Large intestine (tissue), 3 donors: ENCODE data around the gene NRXN2. TPM values are rescaled to one million over a fixed set of nuclear protein-coding genes. Genes with fewer than 3 reads are reported as not detected.

Source experiments
- DNase-seq, 2 donors: peaks; one replicate each; pipeline versions ENCODE4 v3.0.0 to v3.0.0-alpha.2; 2013
- H3K27ac ChIP-seq: one replicate; pipeline ENCODE4 v1.5.1; 2013; ENCODE audit warnings: low read length
- H3K27me3 ChIP-seq: 2 replicates; pipeline ENCODE4 v1.6.1; 2013; ENCODE audit warnings: low read length; ENCODE audit not compliant: control insufficient read depth, insufficient read depth
- H3K36me3 ChIP-seq: 2 replicates; pipeline ENCODE4 v1.6.1; 2013; ENCODE audit warnings: low read length; ENCODE audit not compliant: control insufficient read depth, insufficient read depth
- H3K4me1 ChIP-seq: one replicate; pipeline ENCODE4 v1.6.1; 2013; ENCODE audit warnings: low read length; ENCODE audit not compliant: control insufficient read depth, insufficient read depth
- H3K4me3 ChIP-seq: one replicate; pipeline ENCODE4 v1.5.1; 2013; ENCODE audit warnings: low read length
- H3K9me3 ChIP-seq: one replicate; pipeline ENCODE4 v1.6.1; 2013; ENCODE audit warnings: mild to moderate bottlenecking, low read depth, low read length, moderate library complexity; ENCODE audit not compliant: control insufficient read depth
- WGBS: methylation state at CpG from one replicate; pipeline ENCODE4 v1.1.5; 2013; ENCODE audit warnings: low lambda C conversion rate; ENCODE audit not compliant: insufficient coverage; 5-methylcytosine and 5-hydroxymethylcytosine counted together
- polyA plus RNA-seq: library from polyadenylated mRNA; unstranded; fragments of 120-200 nt; gene quantifications from one replicate; pipeline ENCODE4 v1.2.1, GENCODE V29; 2013

Gene NRXN2
- polyA plus RNA-seq, 1 donor = 13.8 TPM

- Histone ChIP-seq H3K27me3 (peaks cover 60% of the 10 kb centered on the region), H3K27ac (no peak overlapping the region), H3K4me1 (peaks cover 28% of the 10 kb centered on the region), H3K36me3 (no peaks in the 10 kb centered on the region), H3K9me3 (peaks cover 4% of the 10 kb centered on the region), H3K4me3 (peak overlapping the region; percentile 17)
- DNase-seq = no peak
- 36% methylated on average over 7 of the region's 11 CpGs for WGBS
These were observed 81.2 kb downstream of the NRXN2 start for GRCh38 chr11:64641596-64642417.

- H3K9me3 ChIP-seq = peaks cover 4% of the 10 kb centered on the region
- H3K36me3 ChIP-seq = no peaks in the 10 kb centered on the region
- DNase-seq = no peak
- no peak overlapping the region for H3K27ac ChIP-seq
- no CpG with 5 or more reads among the region's 4 CpGs for WGBS
- peaks cover 27% of the 10 kb centered on the region for H3K4me1 ChIP-seq
- H3K27me3 ChIP-seq = peaks cover 44% of the 10 kb centered on the region
- H3K4me3 ChIP-seq = no peak overlapping the region
These were observed 83.1 kb downstream of the NRXN2 start for GRCh38 chr11:64639885-64640284.

- H3K36me3 ChIP-seq = no peaks in the 10 kb centered on the region
- H3K9me3 ChIP-seq = peaks cover 4% of the 10 kb centered on the region
- H3K27ac ChIP-seq = no peak overlapping the region
- peaks cover 33% of the 10 kb centered on the region for H3K27me3 ChIP-seq
- DNase-seq = no peak
- no CpG with 5 or more reads among the region's 2 CpGs for WGBS
- no peak overlapping the region for H3K4me3 ChIP-seq
- peaks cover 33% of the 10 kb centered on the region for H3K4me1 ChIP-seq
These were observed 84.2 kb downstream of the NRXN2 start for GRCh38 chr11:64638829-64639228.

- H3K4me3 ChIP-seq = peak overlapping the region; percentile 26
- peak; percentile 61 to 88 for DNase-seq
- no peaks in the 10 kb centered on the region for H3K36me3 ChIP-seq
- peaks cover 34% of the 10 kb centered on the region for H3K4me1 ChIP-seq
- peaks cover 4% of the 10 kb centered on the region for H3K9me3 ChIP-seq
- no CpG with 5 or more reads among the region's 37 CpGs for WGBS
- H3K27ac ChIP-seq = peak overlapping the region; percentile 31
- H3K27me3 ChIP-seq = peaks cover 30% of the 10 kb centered on the region
These were observed 84.9 kb downstream of the NRXN2 start for GRCh38 chr11:64638018-64638665.

- H3K4me1 ChIP-seq = peaks cover 34% of the 10 kb centered on the region
These were observed 85.5 kb downstream of the NRXN2 start for GRCh38 chr11:64637334-64638017.

GRCh38 chr11:64633555-64634159, 89.3 kb downstream of the NRXN2 start:
- Histone ChIP-seq H3K27me3 (peaks cover 3% of the 10 kb centered on the region), H3K36me3 (no peaks in the 10 kb centered on the region), H3K27ac (no peak overlapping the region), H3K9me3 (peaks cover 7% of the 10 kb centered on the region), H3K4me1 (peaks cover 34% of the 10 kb centered on the region), H3K4me3 (no peak overlapping the region)
- DNase-seq = no peak
- WGBS = 100% methylated on average over 1 of the region's 7 CpGs

More at GRCh38 chr11:64637334-64638017, 85.5 kb downstream of the NRXN2 start:
- Histone ChIP-seq H3K9me3 (peaks cover 4% of the 10 kb centered on the region), H3K27me3 (peaks cover 25% of the 10 kb centered on the region), H3K4me3 (peak overlapping the region; percentile 26), H3K36me3 (no peaks in the 10 kb centered on the region), H3K27ac (peak overlapping the region; percentile 31)
- WGBS = no CpG with 5 or more reads among the region's 15 CpGs
- DNase-seq = no peak

- Histone ChIP-seq H3K9me3 (peaks cover 3% of the 10 kb centered on the region), H3K27ac (no peak overlapping the region), H3K27me3 (peaks cover 3% of the 10 kb centered on the region), H3K36me3 (no peaks in the 10 kb centered on the region), H3K4me3 (no peak overlapping the region), H3K4me1 (peaks cover 27% of the 10 kb centered on the region)
- DNase-seq = no peak
- 100% methylated on average over 4 of the region's 10 CpGs for whole genome bisulfite sequencing
These were observed 90.3 kb downstream of the NRXN2 start for GRCh38 chr11:64632654-64633053.

GRCh38 chr11:64632237-64632636, 90.8 kb downstream of the NRXN2 start:
- H3K27ac ChIP-seq = no peak overlapping the region
- no peak for DNase-seq
- peaks cover 3% of the 10 kb centered on the region for H3K9me3 ChIP-seq
- no CpG with 5 or more reads among the region's 6 CpGs for WGBS
- peaks cover 3% of the 10 kb centered on the region for H3K27me3 ChIP-seq
- H3K4me1 ChIP-seq = peaks cover 23% of the 10 kb centered on the region
- H3K4me3 ChIP-seq = no peak overlapping the region
- H3K36me3 ChIP-seq = no peaks in the 10 kb centered on the region

GRCh38 chr11:64631675-64632074, 91.3 kb downstream of the NRXN2 start:
- H3K9me3 ChIP-seq = peaks cover 3% of the 10 kb centered on the region
- no peak overlapping the region for H3K4me3 ChIP-seq

More at GRCh38 chr11:64631675-64632074, 91.3 kb downstream of the NRXN2 start:
- H3K36me3 ChIP-seq = no peaks in the 10 kb centered on the region
- DNase-seq = no peak
- no peak overlapping the region for H3K27ac ChIP-seq
- peaks cover 3% of the 10 kb centered on the region for H3K27me3 ChIP-seq
- peaks cover 18% of the 10 kb centered on the region for H3K4me1 ChIP-seq
- no CpG with 5 or more reads among the region's 4 CpGs for WGBS
